HK-2 (cell line): ENCODE measurements around the gene DXO.
"Not testable (repeated sequence)": the region's sequence is repeated elsewhere in the genome, so short reads cannot be mapped to it uniquely, and the experiment has no call there.

Source experiments
- DNase-seq: peaks from one replicate; pipeline ENCODE4 v3.0.0-alpha.2; 2018; ENCODE audit not compliant: unreplicated experiment

DXO gene

DNA sequence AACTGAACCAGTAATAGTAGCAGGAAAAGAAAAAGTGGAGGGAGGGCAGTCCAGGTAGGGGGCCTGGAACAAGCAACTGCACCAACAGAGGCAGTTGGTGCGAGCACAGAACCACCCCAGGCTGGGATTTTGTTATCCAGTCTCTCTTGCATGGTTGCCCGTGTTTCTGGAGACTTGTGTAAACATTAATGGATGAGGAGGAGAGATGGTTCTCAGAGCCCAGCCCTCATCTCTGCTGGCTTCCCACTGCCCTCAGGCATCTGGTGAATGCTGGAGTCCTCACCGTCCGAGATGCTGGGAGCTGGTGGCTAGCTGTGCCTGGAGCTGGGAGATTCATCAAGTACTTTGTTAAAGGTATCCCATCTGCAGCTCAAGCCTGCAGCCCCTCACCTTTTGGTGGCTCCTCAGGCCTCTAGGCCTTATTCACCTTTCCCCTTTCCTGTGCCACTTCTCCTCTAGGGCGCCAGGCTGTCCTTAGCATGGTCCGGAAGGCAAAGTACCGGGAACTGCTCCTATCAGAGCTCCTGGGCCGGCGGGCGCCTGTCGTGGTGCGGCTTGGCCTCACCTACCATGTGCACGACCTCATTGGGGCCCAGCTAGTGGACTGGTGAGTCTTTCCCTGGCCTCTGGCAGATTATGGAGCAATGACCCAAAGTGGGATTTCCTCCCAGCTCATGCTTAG lies 8.4 kb upstream of the DXO start:
- not testable (repeated sequence) for DNase-seq

DNA sequence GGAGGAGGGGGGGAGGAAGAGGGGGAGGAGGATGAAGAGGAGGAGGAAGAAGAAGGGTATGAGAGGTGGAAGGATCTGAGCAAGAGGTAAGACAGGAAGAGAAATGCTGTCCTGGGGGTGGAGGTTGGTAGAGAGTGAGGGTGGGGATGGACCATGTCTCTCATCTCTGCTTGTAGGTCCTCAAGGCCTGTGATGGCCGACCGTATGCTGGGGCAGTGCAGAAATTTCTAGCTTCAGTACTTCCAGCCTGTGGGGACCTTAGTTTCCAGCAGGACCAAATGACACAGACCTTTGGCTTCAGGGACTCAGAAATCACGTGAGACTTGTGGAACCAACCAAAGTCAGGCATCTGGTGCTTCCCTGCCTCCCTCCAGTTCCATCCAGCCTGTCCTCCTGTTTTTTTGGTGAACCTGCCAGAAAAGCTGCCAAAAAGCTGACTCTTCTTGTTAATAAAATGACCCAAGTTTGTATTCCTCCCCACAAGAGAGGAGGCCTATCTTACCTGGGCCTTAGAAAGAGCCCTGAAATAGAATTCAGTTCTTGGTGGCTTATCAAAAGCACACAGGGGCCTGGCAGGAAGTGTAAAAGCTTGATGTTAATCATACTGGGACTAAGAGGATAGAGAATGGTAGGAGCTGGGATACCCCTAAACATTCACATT lies 7.4 kb upstream of the DXO start:
- no peak for DNase-seq

DNA sequence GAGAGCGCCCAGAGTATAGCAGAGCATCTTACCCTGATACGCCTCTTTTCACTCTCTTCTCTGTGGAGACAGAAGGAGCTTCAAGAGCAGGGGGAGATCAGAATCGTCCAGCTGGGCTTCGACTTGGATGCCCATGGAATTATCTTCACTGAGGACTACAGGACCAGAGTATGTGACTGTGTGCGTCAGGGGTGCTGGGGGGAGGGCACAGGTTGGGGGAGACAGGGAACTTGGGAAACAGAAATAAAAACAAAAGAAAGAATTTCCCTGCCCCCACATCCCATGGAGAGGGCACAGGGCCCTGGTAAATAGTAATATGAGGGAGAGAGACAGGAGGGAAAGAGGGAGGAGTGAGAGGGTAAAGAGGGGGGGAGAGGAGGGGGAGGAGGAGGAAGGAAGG lies 6.9 kb upstream of the DXO start:
- DNase-seq = no peak

DNA sequence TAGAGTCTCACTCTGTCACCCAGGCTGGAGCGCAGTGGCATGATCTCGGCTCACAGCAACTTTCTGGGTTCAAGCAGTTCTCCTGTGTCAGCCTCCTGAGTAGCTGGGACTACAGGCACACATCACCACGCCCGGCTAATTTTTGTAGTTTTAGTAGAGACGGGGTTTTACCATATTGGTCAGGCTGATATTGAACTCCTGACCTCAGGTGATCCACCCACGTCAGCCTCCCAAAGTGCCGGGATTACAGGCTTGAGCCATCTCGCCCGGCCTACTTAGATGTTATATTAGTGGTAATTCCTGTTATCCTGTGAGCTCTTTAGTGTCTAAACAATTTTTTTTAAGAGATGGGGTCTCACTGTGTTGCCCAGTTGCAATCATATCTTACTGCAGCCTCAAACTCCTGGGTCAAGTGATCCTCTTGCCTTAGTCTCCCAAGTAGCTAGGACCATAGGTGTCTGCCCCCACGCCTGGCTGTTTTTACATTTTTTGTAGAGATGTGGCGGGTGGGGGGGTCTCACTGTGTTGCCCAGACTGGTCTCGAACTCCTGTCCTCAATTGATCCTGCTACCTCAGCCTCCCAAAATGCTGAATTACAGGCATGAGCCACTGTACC lies 6.0 kb upstream of the DXO start:
- DNase-seq = no peak

- not testable (repeated sequence) for DNase-seq
Measured at GRCh38 chr6:31976065-31976464, 4.1 kb upstream of the DXO start.

- DNase-seq = no peak
Measured at GRCh38 chr6:31972709-31973350, 892 bp upstream of the DXO start.

DNA sequence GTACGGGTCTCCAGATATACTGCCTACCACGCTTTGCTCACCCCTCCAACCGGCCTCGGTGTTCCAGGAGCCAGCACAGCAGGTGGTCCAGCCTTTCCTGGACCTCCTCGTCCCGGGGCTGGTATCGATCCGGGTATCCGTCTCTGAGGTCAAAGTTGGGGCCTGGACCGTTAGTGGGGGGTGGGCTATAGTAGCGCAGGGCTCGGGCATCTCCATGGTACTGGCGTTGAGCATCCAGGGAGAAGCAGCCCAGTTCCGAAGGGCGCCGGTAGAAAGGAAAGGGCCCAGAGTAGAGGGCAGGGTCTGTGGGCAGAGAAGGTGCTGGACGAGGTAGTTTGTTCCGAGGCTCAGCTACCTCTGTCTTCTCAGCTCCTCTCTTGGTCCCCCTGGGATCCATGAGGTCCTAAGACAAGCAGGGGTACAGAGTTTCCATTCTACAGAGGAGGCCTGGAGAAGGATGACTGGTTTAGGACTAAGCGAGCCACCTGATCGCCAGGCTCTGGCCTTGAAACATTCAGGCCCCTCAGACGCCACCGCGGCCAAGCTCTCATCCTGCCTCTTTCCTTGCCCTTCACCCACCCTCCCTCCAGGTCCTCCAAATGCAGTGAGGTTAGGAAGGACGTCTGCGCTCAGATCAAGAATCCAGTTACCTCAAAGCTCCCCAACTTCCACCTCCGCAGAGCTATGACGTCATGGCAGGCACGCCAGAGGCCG lies 502 bp downstream of the DXO start:
- DNase-seq = no peak

DNA sequence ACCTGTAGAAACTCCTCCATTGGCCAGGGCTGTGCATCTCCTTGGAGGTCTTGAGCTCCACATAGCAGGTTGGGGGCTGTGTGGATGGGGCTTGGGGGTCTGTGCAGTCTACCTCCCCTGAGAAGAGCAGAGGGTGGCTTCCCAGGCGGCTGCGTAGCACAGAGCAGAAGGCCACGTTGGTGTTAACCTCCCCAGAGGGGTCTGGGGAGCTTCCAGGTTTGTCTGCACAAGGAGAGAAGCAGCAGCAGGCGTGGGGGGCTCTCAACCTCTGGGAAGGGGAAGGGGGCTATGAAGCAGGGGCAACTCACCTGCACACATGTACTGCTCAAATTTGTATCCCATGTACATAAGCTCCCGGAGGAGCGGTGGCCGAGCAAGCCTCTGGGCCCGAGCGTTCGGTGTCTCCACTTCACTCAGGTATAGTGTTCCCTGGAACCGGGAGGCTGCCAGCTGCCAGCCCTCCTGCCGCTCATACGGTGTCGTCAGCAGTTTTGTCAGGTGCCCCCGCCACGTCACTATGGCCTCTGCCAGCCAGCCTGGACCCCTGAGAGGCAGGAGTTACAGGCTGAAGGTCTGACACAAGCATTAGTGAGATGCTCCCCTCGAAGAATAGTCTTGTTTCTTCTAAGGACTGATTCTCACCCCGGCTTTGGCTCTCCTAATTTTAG lies 1.2 kb downstream of the DXO start:
- DNase-seq = no peak

- no peak for DNase-seq
Measured at GRCh38 chr6:31969712-31970603, 2.0 kb downstream of the DXO start.

DNA sequence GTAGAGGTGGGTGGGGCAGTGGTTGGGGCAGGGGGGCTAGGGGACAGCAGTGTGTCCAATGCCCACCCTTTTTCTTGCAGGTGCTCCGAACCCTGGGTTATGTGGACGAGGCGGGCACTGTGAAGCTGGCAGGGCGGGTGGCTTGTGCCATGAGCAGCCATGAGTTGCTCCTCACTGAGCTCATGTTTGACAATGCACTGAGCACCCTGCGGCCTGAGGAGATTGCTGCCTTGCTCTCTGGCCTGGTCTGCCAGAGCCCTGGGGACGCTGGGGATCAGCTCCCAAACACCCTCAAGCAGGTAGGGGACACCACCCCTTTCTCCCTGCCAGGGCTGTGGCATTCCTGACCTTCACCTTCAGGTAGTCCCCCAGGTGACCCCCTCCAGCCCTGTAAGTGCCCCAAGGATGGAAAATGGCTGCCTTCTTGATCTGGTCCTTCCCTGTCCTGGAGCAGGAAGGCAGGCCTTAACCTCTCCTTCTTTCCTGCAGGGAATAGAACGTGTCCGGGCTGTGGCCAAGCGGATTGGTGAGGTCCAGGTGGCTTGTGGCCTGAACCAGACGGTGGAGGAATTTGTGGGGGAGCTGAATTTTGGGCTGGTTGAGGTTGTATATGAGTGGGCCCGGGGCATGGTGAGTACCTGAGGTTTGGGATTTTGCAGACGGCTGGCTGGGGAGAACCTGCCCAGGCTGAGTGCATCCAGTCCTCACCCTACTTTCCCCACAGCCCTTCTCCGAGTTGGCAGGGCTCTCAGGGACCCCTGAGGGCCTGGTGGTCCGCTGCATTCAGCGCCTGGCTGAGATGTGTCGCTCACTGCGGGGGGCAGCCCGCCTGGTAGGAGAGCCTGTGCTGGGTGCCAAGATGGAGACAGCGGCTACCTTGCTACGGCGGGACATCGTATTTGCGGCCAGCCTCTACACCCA lies 2.9 kb downstream of the DXO start:
- no peak for DNase-seq

DNA sequence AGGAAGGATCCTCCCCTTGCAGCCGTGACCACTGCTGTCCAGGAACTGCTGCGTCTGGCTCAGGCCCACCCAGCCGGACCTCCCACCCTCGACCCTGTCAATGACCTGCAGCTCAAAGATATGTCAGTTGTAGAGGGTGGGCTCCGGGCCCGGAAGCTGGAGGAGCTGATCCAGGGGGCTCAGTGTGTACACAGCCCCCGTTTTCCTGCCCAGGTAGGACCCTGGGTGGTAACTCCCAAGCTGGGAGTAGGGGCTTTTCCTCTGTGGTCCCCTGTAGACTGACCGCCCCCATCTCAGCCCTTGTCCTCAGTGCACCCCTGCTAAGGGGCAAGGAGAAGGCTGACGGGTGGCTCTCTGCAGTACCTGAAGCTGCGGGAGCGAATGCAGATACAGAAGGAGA lies 3.6 kb downstream of the DXO start:
- DNase-seq = no peak

DNA sequence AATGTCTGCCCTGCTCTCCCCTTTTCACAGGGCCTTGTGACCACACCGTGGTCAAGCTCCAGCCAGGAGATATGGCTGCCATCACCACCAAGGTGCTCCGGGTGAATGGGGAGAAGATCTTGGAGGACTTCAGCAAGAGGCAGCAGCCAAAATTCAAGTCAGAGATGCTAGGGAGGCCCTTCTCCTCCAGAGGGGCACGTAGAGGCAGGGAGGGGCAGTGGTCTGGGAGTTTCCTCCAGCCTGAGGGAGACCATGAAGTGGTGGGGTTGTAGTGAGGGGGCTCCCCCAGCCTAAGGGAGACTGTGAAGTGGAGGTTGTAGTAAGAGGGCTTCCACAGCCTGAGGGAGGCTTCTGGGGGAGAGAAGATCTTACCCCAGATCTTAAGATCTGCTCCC lies 4.0 kb downstream of the DXO start:
- no peak for DNase-seq

GRCh38 chr6:31966997-31967925 lies 4.7 kb downstream of the DXO start:
- DNase-seq = no peak

DNA sequence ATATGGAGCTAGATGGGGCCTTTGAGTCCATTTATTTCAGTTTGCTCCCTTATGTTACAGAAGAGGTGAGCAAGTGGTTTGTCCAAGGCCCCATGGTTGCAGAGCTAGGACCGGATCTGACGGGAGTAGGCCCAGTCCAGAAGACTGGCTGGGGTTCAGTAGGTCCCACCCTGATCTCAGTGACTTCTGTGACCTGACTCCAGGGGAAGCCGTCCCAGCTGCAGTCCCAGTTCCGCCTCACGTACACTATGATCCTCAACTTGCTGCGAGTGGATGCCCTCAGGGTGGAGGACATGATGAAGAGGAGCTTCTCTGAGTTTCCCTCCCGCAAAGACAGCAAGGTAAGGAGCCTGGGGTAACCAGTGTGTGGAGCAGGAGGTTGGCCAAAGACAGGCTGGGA lies 5.4 kb downstream of the DXO start:
- DNase-seq = no peak

- DNase-seq = no peak
Measured at GRCh38 chr6:31965700-31966099, 6.2 kb downstream of the DXO start.

DNA sequence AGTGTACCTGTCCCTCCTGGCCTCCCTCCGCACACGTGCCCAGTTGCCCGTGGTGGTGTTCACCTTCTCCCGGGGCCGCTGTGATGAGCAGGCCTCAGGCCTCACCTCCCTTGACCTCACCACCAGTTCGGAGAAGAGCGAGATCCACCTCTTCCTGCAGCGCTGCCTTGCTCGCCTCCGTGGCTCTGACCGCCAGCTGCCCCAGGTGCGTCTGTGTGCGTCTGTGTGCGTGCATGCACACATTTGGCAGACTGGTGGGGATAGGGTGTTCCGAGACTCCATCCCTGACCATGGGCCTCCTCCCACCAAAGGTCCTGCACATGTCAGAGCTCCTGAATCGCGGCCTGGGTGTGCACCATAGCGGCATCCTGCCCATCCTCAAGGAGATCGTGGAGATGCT lies 8.0 kb downstream of the DXO start:
- DNase-seq = no peak

DNA sequence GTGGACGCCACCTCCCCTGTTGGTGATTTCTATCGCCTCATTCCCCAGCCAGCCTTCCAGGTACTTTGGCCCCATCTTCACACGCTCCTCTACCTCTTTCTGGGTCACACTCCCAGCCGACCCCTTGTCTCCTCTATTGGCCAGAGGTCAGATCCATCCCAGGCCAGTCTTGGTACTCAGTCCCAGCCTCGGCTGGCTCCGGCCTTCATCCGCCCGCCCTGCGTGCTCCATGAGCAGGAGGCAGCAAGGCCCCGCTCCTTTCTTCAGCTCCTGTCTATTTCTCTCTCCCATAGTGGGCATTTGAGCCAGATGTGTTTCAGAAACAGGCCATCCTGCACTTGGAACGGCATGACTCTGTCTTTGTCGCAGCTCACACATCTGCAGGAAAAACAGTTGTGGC lies 10.3 kb downstream of the DXO start:
- no peak for DNase-seq
